ENCODE data around the gene BIRC7. TPM values are rescaled to one million over a fixed set of nuclear protein-coding genes. Genes with fewer than 3 reads are reported as not detected.
"Not testable (repeated sequence)": the region's sequence is repeated elsewhere in the genome, so short reads cannot be mapped to it uniquely, and the experiment has no call there.

BIRC7 gene
- total RNA-seq, 1 donor from 2014 or later = 0.60 TPM

GRCh38 chr20:63247671-63248228 is 12.0 kb downstream of the BIRC7 start:
- DNase-seq (ENCODE audit: low spot score) = no peak

GRCh38 chr20:63248835-63249591 is 13.3 kb downstream of the BIRC7 start:
- no peak for DNase-seq (ENCODE audit: low spot score)

GRCh38 chr20:63249891-63250290 is 14.2 kb downstream of the BIRC7 start:
- DNase-seq (ENCODE audit: low spot score) = no peak

GRCh38 chr20:63251350-63251749 is 15.6 kb downstream of the BIRC7 start:
- not testable (repeated sequence) for DNase-seq (ENCODE audit: low spot score)

- no peak for DNase-seq (ENCODE audit: low spot score)
Observed at GRCh38 chr20:63252284-63252711, 16.6 kb downstream of the BIRC7 start.

- no peak for DNase-seq (ENCODE audit: low spot score)
Observed at GRCh38 chr20:63253065-63253437, 17.3 kb downstream of the BIRC7 start.

- no peak for DNase-seq (ENCODE audit: low spot score)
Observed at GRCh38 chr20:63253438-63254231, 17.9 kb downstream of the BIRC7 start.

- no peak for DNase-seq (ENCODE audit: low spot score)
Observed at GRCh38 chr20:63254232-63254605, 18.5 kb downstream of the BIRC7 start, which contains the start of gene NKAIN4. NKAIN4 (minus strand) TSS chr20:63254463; CDS start chr20:63254450, 13 bp downstream.

GRCh38 chr20:63254606-63255384 is 19.1 kb downstream of the BIRC7 start:
- no peak for DNase-seq (ENCODE audit: low spot score)

GRCh38 chr20:63255931-63256704 is 20.4 kb downstream of the BIRC7 start:
- peak; percentile 54 for DNase-seq (ENCODE audit: low spot score)

- no peak for DNase-seq (ENCODE audit: low spot score)
Observed at GRCh38 chr20:63256954-63257353, 21.2 kb downstream of the BIRC7 start.

- no peak for DNase-seq (ENCODE audit: low spot score)
Observed at GRCh38 chr20:63257629-63258028, 21.9 kb downstream of the BIRC7 start.

GRCh38 chr20:63258781-63259180 is 23.1 kb downstream of the BIRC7 start:
- DNase-seq (ENCODE audit: low spot score) = no peak

GRCh38 chr20:63259734-63260460 is 24.2 kb downstream of the BIRC7 start:
- no peak for DNase-seq (ENCODE audit: low spot score)

GRCh38 chr20:63260521-63260920 is 24.8 kb downstream of the BIRC7 start:
- DNase-seq (ENCODE audit: low spot score) = no peak

- no peak for DNase-seq (ENCODE audit: low spot score)
Observed at GRCh38 chr20:63261060-63261794, 25.5 kb downstream of the BIRC7 start.

GRCh38 chr20:63261795-63262528 is 26.3 kb downstream of the BIRC7 start:
- DNase-seq (ENCODE audit: low spot score) = no peak

GRCh38 chr20:63262836-63263235 is 27.1 kb downstream of the BIRC7 start:
- DNase-seq (ENCODE audit: low spot score) = no peak

GRCh38 chr20:63264000-63264399 is 28.3 kb downstream of the BIRC7 start:
- DNase-seq (ENCODE audit: low spot score) = no peak
